Right renal cortex interstitium (tissue), 3 donors: ENCODE results near the gene IGSF3. TPM values are rescaled to one million over a fixed set of nuclear protein-coding genes. Genes with fewer than 3 reads are reported as not detected.

ENCODE experiments used
- DNase-seq, 3 donors: peaks; one replicate each; pipeline ENCODE4 v3.0.0-alpha.2; 2013; ENCODE audit warnings: low read depth in 3 of 3, low spot score in 2 of 3
- polyA plus RNA-seq, 3 donors: library from polyadenylated mRNA; unstranded; fragments of 120-200 nt; gene quantifications; one replicate each; pipeline ENCODE4 v1.2.1, GENCODE V29; 2013; ENCODE audit not compliant: insufficient read length in 3 of 3

Gene IGSF3
- polyA plus RNA-seq, 3 donors, result 28.7 to 30.4 (median 29.7) TPM

DNA sequence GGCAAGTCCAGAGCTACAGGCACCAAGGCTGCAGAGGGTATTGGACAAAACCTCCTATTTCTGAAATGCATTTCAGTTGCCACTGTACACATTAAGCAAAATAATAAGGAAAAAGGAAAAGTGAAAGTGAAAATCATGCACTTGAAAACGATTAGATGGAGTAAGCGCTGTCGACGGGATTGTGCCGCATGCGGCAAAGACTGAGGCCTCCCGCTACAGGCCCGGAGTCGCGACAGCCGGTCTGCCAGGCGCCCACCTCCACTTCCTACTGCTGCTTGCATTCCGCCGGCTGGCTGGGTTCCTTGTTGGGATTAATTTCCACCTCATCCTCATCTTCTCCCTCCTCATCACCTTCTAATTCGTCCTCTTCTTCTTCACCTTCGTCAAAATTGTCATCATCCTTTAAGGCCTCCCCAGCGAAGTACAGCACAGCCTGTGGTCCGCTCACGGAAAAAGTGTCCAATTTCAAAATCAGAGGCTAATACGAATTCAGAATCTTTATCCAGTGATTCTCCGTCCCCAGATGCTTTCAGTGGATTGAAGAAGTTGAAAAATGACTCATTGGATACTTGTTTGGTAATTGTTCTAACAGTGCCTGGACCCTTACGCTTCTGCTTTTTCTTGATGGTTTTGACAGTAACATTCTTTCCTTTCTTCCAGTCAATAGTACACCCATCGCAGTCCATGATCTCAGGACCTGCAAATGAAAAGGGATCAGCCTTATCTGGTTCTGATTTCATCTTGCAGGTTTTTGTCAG lies 134.7 kb downstream of the IGSF3 start:
- no peak for DNase-seq

DNA sequence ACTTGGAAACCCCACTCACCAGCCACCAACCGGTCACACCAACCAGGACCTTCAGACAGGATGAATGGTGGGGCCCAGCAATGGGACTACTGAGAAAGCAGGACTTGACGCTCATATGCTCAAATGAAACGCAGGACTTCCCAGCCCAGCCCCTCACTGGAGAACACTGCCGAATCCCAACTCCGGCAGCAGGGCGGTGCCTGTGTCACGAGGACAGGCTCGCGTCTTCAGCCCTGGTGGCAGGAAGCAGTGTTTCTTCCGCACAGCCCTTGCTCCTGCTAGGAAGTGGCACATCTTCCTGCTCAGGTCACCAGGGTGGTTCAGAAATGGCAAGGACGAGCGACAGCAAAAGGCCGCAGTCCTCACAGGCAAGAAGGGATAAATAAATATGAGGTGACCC lies 135.6 kb downstream of the IGSF3 start:
- DNase-seq, result no peak

GRCh38 chr1:116529681-116530080 lies 137.9 kb downstream of the IGSF3 start:
- DNase-seq, result no peak

- DNase-seq, result no peak
These were observed 138.3 kb downstream of the IGSF3 start for GRCh38 chr1:116529199-116529631.

DNA sequence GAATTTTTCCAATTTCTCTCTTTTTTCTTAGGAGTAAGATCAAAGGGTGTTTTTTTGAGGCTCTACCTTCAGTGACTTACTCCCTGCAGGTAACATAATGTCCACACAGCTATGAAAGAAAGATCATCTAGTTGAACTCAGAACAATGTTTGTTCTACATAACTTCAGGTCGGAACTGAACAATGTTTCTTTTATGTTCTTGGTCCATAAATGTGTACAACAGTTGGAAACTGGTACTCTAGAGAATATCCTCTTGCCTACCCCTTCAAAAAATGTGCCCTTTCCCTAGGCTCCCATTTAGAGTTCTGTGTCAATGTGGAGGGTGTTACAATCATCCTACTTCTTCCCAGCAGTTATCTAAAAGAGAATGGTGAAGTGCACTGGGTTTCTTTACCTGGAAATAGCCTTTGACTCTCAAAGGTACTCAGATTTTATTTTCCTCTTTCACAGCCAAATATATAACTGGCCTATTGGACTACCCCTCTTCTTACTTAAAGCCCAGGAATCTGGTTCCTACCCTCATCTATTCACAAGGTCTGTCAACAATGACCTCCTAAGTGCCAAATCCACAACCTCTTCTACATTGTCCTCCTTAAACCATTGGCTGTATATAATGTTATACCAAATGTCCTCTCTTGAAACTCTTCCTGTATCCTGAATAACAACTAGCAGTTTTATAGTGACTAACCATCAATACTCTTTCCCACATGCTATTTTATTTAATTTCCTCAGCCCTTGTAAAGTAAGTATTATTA lies 139.0 kb downstream of the IGSF3 start:
- no peak for DNase-seq

- DNase-seq, result no peak
These were observed 142.1 kb downstream of the IGSF3 start for GRCh38 chr1:116525440-116525839.

Other genes starting within 250 kb of the IGSF3 start
- gene CD58, start 96.7 kb downstream of the IGSF3 start, polyA plus RNA-seq, result 10 to 100 TPM; 16.8 to 17.7 (median 17.7) TPM
- 1 to 10 TPM in 1 of 3 donors, under 1 TPM in 2; 0.35 to 1.1 (median 0.61) TPM for gene CD2, start 86.7 kb upstream of the IGSF3 start, polyA plus RNA-seq
- 10 to 100 TPM; 52.4 to 59.8 (median 59.2) TPM for gene PTGFRN, start 242.2 kb upstream of the IGSF3 start, polyA plus RNA-seq